OCI-LY3 (cell line): Measurements from ENCODE around the gene TLL2.

ENCODE experiments used
- H2AFZ ChIP-seq: fragments of 200-600, 300-600 bp; shearing (Covaris generic); 2 replicates; pipeline ENCODE4 v1.6.0; 2014; ENCODE audit warnings: antibody characterized with exemption, low read depth, low read length
- H3K27ac ChIP-seq: fragments of 200-600, 300-600 bp; sonication (generic); 2 replicates; pipeline ENCODE4 v1.5.1; 2014; ENCODE audit warnings: mild to moderate bottlenecking, low read length, moderate library complexity, mixed read lengths
- H3K27me3 ChIP-seq: fragments of 200-600, 300-600 bp; sonication (generic); 2 replicates; pipeline ENCODE4 v1.6.1; 2014; ENCODE audit warnings: low read depth, low read length, mixed read lengths
- H3K36me3 ChIP-seq: fragments of 200-600, 300-600 bp; sonication (generic); replicated peaks from 2 replicates; pipeline ENCODE3; 2014; ENCODE audit warnings: low read depth, low read length, mixed read lengths
- H3K4me1 ChIP-seq: fragments of 300-600, 200-600 bp; sonication (generic); 2 replicates; pipeline ENCODE4 v1.6.1; 2014; ENCODE audit warnings: low read length, mixed read lengths
- H3K4me2 ChIP-seq: fragments of 200-600, 300-600 bp; sonication (generic); 2 replicates; pipeline ENCODE4 v1.6.1; 2014; ENCODE audit warnings: low read length, mixed read lengths
- H3K4me3 ChIP-seq: fragments of 300-600, 200-600 bp; sonication (generic); 2 replicates; pipeline ENCODE4 v1.5.1; 2014; ENCODE audit warnings: antibody characterized with exemption, mild to moderate bottlenecking, low read length, moderate library complexity
- H3K79me2 ChIP-seq: fragments of 300-600, 200-600 bp; shearing (Covaris generic); 2 replicates; pipeline ENCODE4 v1.6.1; 2014; ENCODE audit warnings: mild to moderate bottlenecking, low read length, mixed read lengths
- H3K9ac ChIP-seq: fragments of 300-600, 200-600 bp; shearing (Covaris generic); 2 replicates; pipeline ENCODE4 v1.6.0; 2014; ENCODE audit warnings: mild to moderate bottlenecking, low read length, moderate library complexity
- H3K9me3 ChIP-seq: fragments of 200-600, 300-600 bp; shearing (Covaris generic); 2 replicates; pipeline ENCODE4 v1.6.1; 2014; ENCODE audit warnings: low read length, mixed read lengths; ENCODE audit not compliant: insufficient read depth
- H4K20me1 ChIP-seq: fragments of 200-600, 300-600 bp; sonication (generic); 2 replicates; pipeline ENCODE4 v1.6.1; 2016; ENCODE audit warnings: low read length, mixed read lengths; ENCODE audit not compliant: insufficient read depth
- EZH2phosphoT487 ChIP-seq: fragments of 200-600 bp; shearing (Covaris generic); IDR thresholded peaks from 2 replicates; pipeline ENCODE4 v1.6.1; 2018; ENCODE audit warnings: antibody characterized with exemption, mixed run types, low read depth
- TF ChIP-seq, protein P1 (sequence below): fragments of 200-600, 300-600 bp; sonication (generic); IDR thresholded peaks from 2 replicates; pipeline ENCODE4 v1.5.1; 2014; ENCODE audit warnings: antibody characterized with exemption, low read length, low read depth

The TLL2 gene

DNA sequence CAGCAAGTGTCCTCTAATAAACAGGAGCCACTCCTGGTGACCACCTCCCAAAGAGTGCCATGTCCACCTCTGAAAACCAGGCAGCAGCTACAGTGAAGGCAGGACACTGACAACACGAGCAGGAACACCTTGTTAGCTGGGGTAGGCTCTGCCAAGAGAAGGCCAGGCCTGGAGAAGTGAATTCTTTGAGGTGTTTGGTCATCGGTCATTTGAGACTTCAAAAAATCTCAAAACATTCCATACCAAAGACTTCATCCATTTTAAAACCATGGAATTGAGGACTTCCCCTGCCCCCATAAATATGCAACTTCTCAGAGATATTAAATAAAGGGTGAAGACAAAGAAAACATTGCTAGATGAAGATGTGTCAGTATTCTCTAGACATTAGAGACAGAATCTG is 126.6 kb downstream of the TLL2 start:
- Histone ChIP-seq H3K79me2 (no peaks in the 10 kb centered on the region), H3K27me3 (peaks cover 23% of the 10 kb centered on the region), H3K4me3 (no peak overlapping the region), H3K4me2 (no peak overlapping the region), H3K4me1 (no peaks in the 10 kb centered on the region), H3K9ac (no peak overlapping the region), H4K20me1 (no peaks in the 10 kb centered on the region), H3K9me3 (no peaks in the 10 kb centered on the region), H3K27ac (no peak overlapping the region), H3K36me3 (no peaks in the 10 kb centered on the region), H2AFZ (no peak overlapping the region)
- TF ChIP-seq EZH2phosphoT487: no peak
- TF ChIP-seq, protein P1, sequence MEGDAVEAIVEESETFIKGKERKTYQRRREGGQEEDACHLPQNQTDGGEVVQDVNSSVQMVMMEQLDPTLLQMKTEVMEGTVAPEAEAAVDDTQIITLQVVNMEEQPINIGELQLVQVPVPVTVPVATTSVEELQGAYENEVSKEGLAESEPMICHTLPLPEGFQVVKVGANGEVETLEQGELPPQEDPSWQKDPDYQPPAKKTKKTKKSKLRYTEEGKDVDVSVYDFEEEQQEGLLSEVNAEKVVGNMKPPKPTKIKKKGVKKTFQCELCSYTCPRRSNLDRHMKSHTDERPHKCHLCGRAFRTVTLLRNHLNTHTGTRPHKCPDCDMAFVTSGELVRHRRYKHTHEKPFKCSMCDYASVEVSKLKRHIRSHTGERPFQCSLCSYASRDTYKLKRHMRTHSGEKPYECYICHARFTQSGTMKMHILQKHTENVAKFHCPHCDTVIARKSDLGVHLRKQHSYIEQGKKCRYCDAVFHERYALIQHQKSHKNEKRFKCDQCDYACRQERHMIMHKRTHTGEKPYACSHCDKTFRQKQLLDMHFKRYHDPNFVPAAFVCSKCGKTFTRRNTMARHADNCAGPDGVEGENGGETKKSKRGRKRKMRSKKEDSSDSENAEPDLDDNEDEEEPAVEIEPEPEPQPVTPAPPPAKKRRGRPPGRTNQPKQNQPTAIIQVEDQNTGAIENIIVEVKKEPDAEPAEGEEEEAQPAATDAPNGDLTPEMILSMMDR: no peak

DNA sequence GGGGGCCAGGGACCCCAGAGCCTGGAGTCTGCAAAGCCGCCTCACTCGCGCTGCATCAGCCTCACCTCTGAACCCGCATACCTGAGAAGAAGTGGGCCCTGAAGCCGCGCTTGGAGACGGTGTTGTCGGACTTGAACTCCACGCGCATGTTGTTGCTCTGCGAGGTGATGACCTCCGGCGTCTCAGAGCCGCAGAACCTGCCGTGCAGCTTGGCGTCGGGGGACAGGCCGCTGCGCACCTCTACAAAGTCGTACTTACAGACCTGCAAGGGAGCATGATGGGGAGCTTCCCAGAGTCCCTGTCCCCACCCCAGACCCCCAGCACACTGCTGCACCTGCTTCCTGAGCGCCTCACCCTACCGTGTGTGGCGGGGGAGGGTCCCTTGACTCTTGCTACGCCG is 129.2 kb downstream of the TLL2 start:
- no peaks in the 10 kb centered on the region for H4K20me1 ChIP-seq
- H3K79me2 ChIP-seq: no peaks in the 10 kb centered on the region
- H3K4me1 ChIP-seq: no peaks in the 10 kb centered on the region
- H3K9me3 ChIP-seq: no peaks in the 10 kb centered on the region
- H3K27ac ChIP-seq: no peak overlapping the region
- H3K4me2 ChIP-seq: no peak overlapping the region
- no peak overlapping the region for H3K4me3 ChIP-seq
- H3K9ac ChIP-seq: no peak overlapping the region
- no peaks in the 10 kb centered on the region for H3K36me3 ChIP-seq
- H3K27me3 ChIP-seq: peaks cover 13% of the 10 kb centered on the region; the same call in 1 of the 2 replicates
- H2AFZ ChIP-seq: no peak overlapping the region
- TF ChIP-seq, protein P1: no peak
- TF ChIP-seq EZH2phosphoT487: no peak

DNA sequence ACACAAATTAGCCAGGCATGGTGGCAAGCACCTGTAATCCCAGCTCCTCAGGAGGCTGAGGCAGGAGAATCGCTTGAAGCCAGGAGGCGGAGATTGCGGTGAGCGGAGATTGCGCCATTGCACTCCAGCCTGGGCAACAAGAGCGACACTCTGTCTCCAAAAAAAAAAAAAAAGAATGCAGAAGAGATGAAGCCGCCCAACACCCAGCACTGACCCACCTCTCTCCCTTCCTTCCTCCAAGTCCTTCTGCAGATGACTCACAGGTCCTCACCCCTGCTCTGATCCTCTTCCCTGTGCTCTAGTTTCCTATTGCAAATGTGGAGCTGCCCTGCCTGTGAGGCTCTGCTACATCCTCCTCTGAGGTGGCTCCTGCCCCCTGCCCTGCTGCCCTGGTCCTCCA is 132.9 kb downstream of the TLL2 start:
- peaks cover 17% of the 10 kb centered on the region for H3K4me1 ChIP-seq

DNA sequence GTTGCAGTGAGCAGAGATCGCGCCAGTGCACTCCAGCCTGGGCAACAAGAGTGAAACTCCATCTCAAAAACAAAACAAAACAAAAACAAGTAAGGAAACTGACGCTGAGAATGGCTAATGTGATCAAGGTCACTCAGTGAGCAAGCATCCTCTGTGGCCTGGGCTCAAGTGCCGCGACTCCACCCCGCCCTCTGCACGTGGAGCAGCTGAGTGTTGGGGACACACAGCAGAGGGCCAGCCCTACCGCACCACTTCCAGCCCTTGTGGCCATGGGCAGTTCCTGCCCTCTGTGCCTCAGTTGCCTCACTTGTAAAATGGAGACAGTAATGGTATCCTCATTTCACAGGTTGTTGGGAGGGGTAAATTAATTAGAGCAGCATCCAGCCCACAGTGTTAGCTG is 134.0 kb downstream of the TLL2 start:
- H3K36me3 ChIP-seq: no peaks in the 10 kb centered on the region
- no peaks in the 10 kb centered on the region for H3K79me2 ChIP-seq
- peaks cover 23% of the 10 kb centered on the region for H3K27me3 ChIP-seq
- H4K20me1 ChIP-seq: no peaks in the 10 kb centered on the region; the same call in 1 of the 2 replicates
- H3K4me1 ChIP-seq: peaks cover 21% of the 10 kb centered on the region
- H3K4me3 ChIP-seq: no peak overlapping the region
- H3K27ac ChIP-seq: no peak overlapping the region
- no peaks in the 10 kb centered on the region for H3K9me3 ChIP-seq
- H2AFZ ChIP-seq: no peak overlapping the region
- no peak overlapping the region for H3K9ac ChIP-seq
- no peak overlapping the region for H3K4me2 ChIP-seq
- TF ChIP-seq, protein P1: no peak
- TF ChIP-seq EZH2phosphoT487: no peak

More for the DNA sequence above, 132.9 kb downstream of the TLL2 start:
- TF ChIP-seq, protein P1: no peak
- no peak for TF ChIP-seq EZH2phosphoT487
- Histone ChIP-seq H3K9ac (no peak overlapping the region), H3K4me2 (no peak overlapping the region), H3K36me3 (no peaks in the 10 kb centered on the region), H3K27ac (no peak overlapping the region), H4K20me1 (no peaks in the 10 kb centered on the region; the same call in 1 of the 2 replicates), H3K79me2 (no peaks in the 10 kb centered on the region), H3K27me3 (peaks cover 20% of the 10 kb centered on the region), H3K4me3 (no peak overlapping the region), H2AFZ (no peak overlapping the region), H3K9me3 (no peaks in the 10 kb centered on the region)
